ENCODE results near the gene ADGRF3. TPM values are rescaled to one million over a fixed set of nuclear protein-coding genes. Genes with fewer than 3 reads are reported as not detected.
"Not testable (repeated sequence)": the region's sequence is repeated elsewhere in the genome, so short reads cannot be mapped to it uniquely, and the experiment has no call there.

Gene ADGRF3
- polyA plus RNA-seq, 3 donors: 0.10 to 0.22 TPM; not detected in 1

GRCh38 chr2:26355038-26355995, 8.7 kb upstream of the ADGRF3 start:
- WGBS, 3 donors: 73 to 93% (median 77%) methylated on average over 9 of the region's 9 CpGs
- no peak overlapping the region for H3K27ac ChIP-seq (ENCODE audit: low read depth, low read length)

- 98% methylated on average over 16 of the region's 16 CpGs for WGBS, 3 donors
- not testable (repeated sequence) for H3K27ac ChIP-seq (ENCODE audit: low read depth, low read length)
Observed at GRCh38 chr2:26354469-26354868, 7.9 kb upstream of the ADGRF3 start.

- WGBS, 3 donors: 94 to 98% (median 97%) methylated on average over 1 of the region's 1 CpG
Observed at GRCh38 chr2:26352892-26353291, 6.3 kb upstream of the ADGRF3 start.

GRCh38 chr2:26351375-26352090, 4.9 kb upstream of the ADGRF3 start:
- WGBS, 3 donors: 91 to 97% (median 96%) methylated on average over 10 of the region's 10 CpGs
- no peak overlapping the region for H3K27ac ChIP-seq (ENCODE audit: low read depth, low read length)

More at GRCh38 chr2:26352892-26353291, 6.3 kb upstream of the ADGRF3 start:
- H3K27ac ChIP-seq (ENCODE audit: low read depth, low read length): no peak overlapping the region

- 89 to 96% (median 94%) methylated on average over 3 of the region's 3 CpGs for WGBS, 3 donors
Observed at GRCh38 chr2:26349690-26350089, 3.1 kb upstream of the ADGRF3 start.

GRCh38 chr2:26347286-26347865, 787 bp upstream of the ADGRF3 start:
- H3K27ac ChIP-seq (ENCODE audit: low read depth, low read length): no peak overlapping the region
- 20 to 25% (median 24%) methylated on average over 5 of the region's 5 CpGs for WGBS, 3 donors

More at GRCh38 chr2:26349690-26350089, 3.1 kb upstream of the ADGRF3 start:
- H3K27ac ChIP-seq (ENCODE audit: low read depth, low read length): no peak overlapping the region

- WGBS, 3 donors: 0 to 1% (median 0%) methylated on average over 75 to 80 of the region's 80 CpGs
- no peak within 1 kb of the TSS for H3K27ac ChIP-seq (ENCODE audit: low read depth, low read length)
Observed at GRCh38 chr2:26345545-26346453, 790 bp downstream of the ADGRF3 start, which contains the start of gene SELENOI. TSS of gene SELENOI (plus strand) at chr2:26346143. CDS start at chr2:26346233, 90 bp downstream.

GRCh38 chr2:26345283-26345544, 1.4 kb downstream of the ADGRF3 start:
- WGBS, 3 donors: 0 to 1% (median 1%) methylated on average over 9 of the region's 9 CpGs
- H3K27ac ChIP-seq (ENCODE audit: low read depth, low read length): no peak overlapping the region

- 32 to 48% (median 45%) methylated on average over 17 of the region's 17 CpGs for WGBS, 3 donors
- no peak overlapping the region for H3K27ac ChIP-seq (ENCODE audit: low read depth, low read length)
Observed at GRCh38 chr2:26344581-26345282, 1.9 kb downstream of the ADGRF3 start.

- 63 to 90% (median 85%) methylated on average over 3 of the region's 3 CpGs for WGBS, 3 donors
- no peak overlapping the region for H3K27ac ChIP-seq (ENCODE audit: low read depth, low read length)
Observed at GRCh38 chr2:26340831-26341230, 5.8 kb downstream of the ADGRF3 start.

- 93 to 96% (median 94%) methylated on average over 2 of the region's 2 CpGs for WGBS, 3 donors
- no peak overlapping the region for H3K27ac ChIP-seq (ENCODE audit: low read depth, low read length)
Observed at GRCh38 chr2:26337298-26337697, 9.3 kb downstream of the ADGRF3 start.

GRCh38 chr2:26336719-26337118, 9.9 kb downstream of the ADGRF3 start:
- WGBS, 3 donors: 92 to 95% (median 93%) methylated on average over 2 of the region's 2 CpGs
- H3K27ac ChIP-seq (ENCODE audit: low read depth, low read length): no peak overlapping the region

- WGBS, 3 donors: 55 to 71% (median 62%) methylated on average over 3 of the region's 3 CpGs
- no peak overlapping the region for H3K27ac ChIP-seq (ENCODE audit: low read depth, low read length)
Observed at GRCh38 chr2:26335231-26335630, 11.4 kb downstream of the ADGRF3 start.

GRCh38 chr2:26333293-26333692, 13.3 kb downstream of the ADGRF3 start:
- no peak overlapping the region for H3K27ac ChIP-seq (ENCODE audit: low read depth, low read length)
- WGBS, 3 donors: 23 to 60% (median 59%) methylated on average over 2 of the region's 2 CpGs

- WGBS, 3 donors: 92 to 94% (median 93%) methylated on average over 8 of the region's 8 CpGs
- not testable (repeated sequence) for H3K27ac ChIP-seq (ENCODE audit: low read depth, low read length)
Observed at GRCh38 chr2:26331321-26331720, 15.3 kb downstream of the ADGRF3 start.

- no peak overlapping the region for H3K27ac ChIP-seq (ENCODE audit: low read depth, low read length)
- 68 to 76% (median 74%) methylated on average over 3 of the region's 3 CpGs for WGBS, 3 donors
Observed at GRCh38 chr2:26330604-26331003, 16.0 kb downstream of the ADGRF3 start.

GRCh38 chr2:26330114-26330549, 16.5 kb downstream of the ADGRF3 start:
- no peak overlapping the region for H3K27ac ChIP-seq (ENCODE audit: low read depth, low read length)
- WGBS, 3 donors: 0 to 1% (median 1%) methylated on average over 7 of the region's 7 CpGs

Data from adipose tissue (tissue), 3 donors.